Ishikawa (cell line): ENCODE results near the gene ASXL3.

ENCODE experiments used
- CEBPB ChIP-seq: IDR thresholded peaks from 2 replicates; pipeline ENCODE4 v1.6.1; 2012
- CREB1 ChIP-seq: IDR thresholded peaks from 2 replicates; pipeline ENCODE4 v1.6.1; 2012; ENCODE audit warnings: low read depth
- EP300 ChIP-seq: IDR thresholded peaks from 2 replicates; pipeline ENCODE4 v1.6.1; 2012; ENCODE audit warnings: borderline replicate concordance
- RAD21 ChIP-seq: IDR thresholded peaks from 2 replicates; pipeline ENCODE4 v1.6.1; 2012; ENCODE audit warnings: low read depth
- YY1 ChIP-seq: IDR thresholded peaks from 2 replicates; pipeline ENCODE4 v1.6.1; 2012; ENCODE audit warnings: low read depth
- ZBTB7A ChIP-seq: IDR thresholded peaks from 2 replicates; pipeline ENCODE4 v1.6.1; 2012; ENCODE audit warnings: low read depth

DNA sequence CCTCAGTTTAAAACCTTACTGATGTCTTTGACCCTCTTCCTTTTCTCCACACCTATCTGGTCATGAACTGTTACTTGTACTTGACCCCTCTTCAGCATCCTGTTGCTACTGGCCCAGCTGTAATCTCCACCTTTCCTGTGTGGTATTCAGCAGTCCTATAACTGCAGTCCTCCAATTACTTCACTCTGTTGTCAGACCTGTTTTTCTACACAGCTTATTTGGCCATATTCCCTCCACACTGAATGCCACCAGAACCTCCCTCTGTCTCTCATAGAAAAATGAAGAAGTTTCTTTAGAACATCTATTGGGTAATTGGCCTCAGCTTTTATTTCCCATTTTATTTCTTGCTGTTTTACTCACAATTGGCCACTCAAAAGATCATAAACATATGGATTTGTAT is 155.4 kb downstream of the ASXL3 start:
- TF ChIP-seq CREB1 (no peak), ZBTB7A (no peak), CEBPB (no peak), RAD21 (no peak), EP300 (no peak), YY1 (no peak)
